Mesendoderm (in vitro differentiated cells): ENCODE data around the gene TBL2.
"Not testable (repeated sequence)": the region's sequence is repeated elsewhere in the genome, so short reads cannot be mapped to it uniquely, and the experiment has no call there.

ENCODE experiments used
- DNase-seq: peaks from one replicate; pipeline ENCODE4 v3.0.0; 2013
- H2AK5ac ChIP-seq: 2 replicates; pipeline ENCODE4 v1.6.1; 2013; ENCODE audit warnings: low read length, inconsistent platforms
- H2BK120ac ChIP-seq: 2 replicates; pipeline ENCODE4 v1.6.1; 2013; ENCODE audit warnings: low read depth, mild to moderate bottlenecking, low read length, moderate library complexity, mixed read lengths
- H2BK15ac ChIP-seq: replicated peaks from 2 replicates; pipeline ENCODE4 v1.6.1; 2013; ENCODE audit warnings: low read depth, mild to moderate bottlenecking, moderate library complexity
- H2BK5ac ChIP-seq: 2 replicates; pipeline ENCODE4 v1.6.1; 2013; ENCODE audit warnings: low read length, inconsistent platforms
- H3K18ac ChIP-seq: 2 replicates; pipeline ENCODE4 v1.6.1; 2013; ENCODE audit warnings: mild to moderate bottlenecking, low read length, mixed read lengths
- H3K23ac ChIP-seq: one replicate; pipeline ENCODE4 v1.6.1; 2013; ENCODE audit warnings: low read length
- H3K27ac ChIP-seq: 2 replicates; pipeline ENCODE4 v1.5.1; 2013; ENCODE audit warnings: low read depth, mild to moderate bottlenecking, inconsistent platforms, low read length, moderate library complexity
- H3K27me3 ChIP-seq: 2 replicates; pipeline ENCODE4 v1.6.1; 2013; ENCODE audit warnings: low read length, control low read depth, mild to moderate bottlenecking, inconsistent platforms; ENCODE audit not compliant: insufficient read depth, poor library complexity
- H3K36me3 ChIP-seq: 2 replicates; pipeline ENCODE4 v1.6.1; 2013; ENCODE audit warnings: low read length, inconsistent platforms; ENCODE audit not compliant: control insufficient read depth, insufficient read depth
- H3K4ac ChIP-seq: one replicate; pipeline ENCODE4 v1.6.1; 2013; ENCODE audit warnings: low read depth, mild to moderate bottlenecking, low read length, moderate library complexity
- H3K4me1 ChIP-seq: 2 replicates; pipeline ENCODE4 v1.6.1; 2013; ENCODE audit warnings: low read depth, low read length, inconsistent platforms; ENCODE audit not compliant: control insufficient read depth
- H3K4me2 ChIP-seq: 2 replicates; pipeline ENCODE4 v1.6.1; 2013; ENCODE audit warnings: low read length
- H3K4me3 ChIP-seq: 2 replicates; pipeline ENCODE4 v1.5.1; 2013; ENCODE audit warnings: mild to moderate bottlenecking, low read length
- H3K56ac ChIP-seq: one replicate; pipeline ENCODE4 v1.6.1; 2013; ENCODE audit warnings: low read length
- H3K79me1 ChIP-seq: 2 replicates; pipeline ENCODE4 v1.6.1; 2013; ENCODE audit warnings: low read length, inconsistent platforms
- H3K79me2 ChIP-seq: 2 replicates; pipeline ENCODE4 v1.6.1; 2013; ENCODE audit warnings: mild to moderate bottlenecking, low read length; ENCODE audit not compliant: control insufficient read depth, insufficient read depth
- H3K9ac ChIP-seq: 2 replicates; pipeline ENCODE4 v1.6.1; 2013; ENCODE audit warnings: low read length, inconsistent platforms
- H4K5ac ChIP-seq: one replicate; pipeline ENCODE4 v1.6.1; 2013; ENCODE audit warnings: low read length
- H4K8ac ChIP-seq: one replicate; pipeline ENCODE4 v1.6.1; 2013; ENCODE audit warnings: low read depth, mild to moderate bottlenecking, control low read depth, low read length, moderate library complexity
- WGBS: extraction: QIAGEN DNeasy Blood & Tissue Kit; methylation state at CpG from one replicate; pipeline ENCODE4 v1.1.7; 2013; ENCODE audit warnings: low lambda C conversion rate, missing lambda C conversion rate; ENCODE audit not compliant: insufficient coverage; ENCODE audit errors: extremely low coverage; 5-methylcytosine and 5-hydroxymethylcytosine counted together

The TBL2 gene

DNA sequence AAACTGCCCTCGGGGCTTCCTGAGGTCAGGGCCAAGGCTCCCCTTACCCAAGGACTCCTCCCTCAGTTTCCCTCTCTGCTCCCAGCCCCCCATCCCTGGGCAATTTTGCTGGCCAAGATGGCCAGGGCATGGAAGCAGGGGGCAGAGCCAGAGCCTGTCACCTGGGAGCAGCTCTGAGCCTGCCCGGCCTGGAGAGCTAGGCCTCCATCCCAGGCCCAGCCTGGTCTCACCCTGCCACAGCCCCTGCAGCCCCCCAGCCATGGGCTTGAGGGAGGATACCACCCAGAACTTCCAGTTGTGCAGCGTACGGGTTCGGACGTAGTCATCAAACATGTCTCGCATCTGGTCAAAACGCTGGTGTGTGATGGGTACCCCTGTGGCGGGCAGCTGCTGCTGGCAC, 17.0 kb upstream of the TBL2 start:
- H2BK5ac ChIP-seq: no peak overlapping the region
- no peaks in the 10 kb centered on the region for H3K36me3 ChIP-seq
- no CpG with 5 or more reads among the region's 9 CpGs for WGBS
- H3K27ac ChIP-seq: no peak overlapping the region
- no peaks in the 10 kb centered on the region for H3K79me2 ChIP-seq
- H3K23ac ChIP-seq: no peak overlapping the region
- H4K5ac ChIP-seq: no peak overlapping the region
- H3K9ac ChIP-seq: no peak overlapping the region
- H3K79me1 ChIP-seq: no peaks in the 10 kb centered on the region
- no peak overlapping the region for H3K4ac ChIP-seq
- H3K4me1 ChIP-seq: no peaks in the 10 kb centered on the region
- no peak overlapping the region for H3K18ac ChIP-seq
- H2BK120ac ChIP-seq: no peak overlapping the region
- DNase-seq: no peak
- H3K4me3 ChIP-seq: no peak overlapping the region
- H3K56ac ChIP-seq: no peak overlapping the region
- no peak overlapping the region for H3K4me2 ChIP-seq
- no peak overlapping the region for H2BK15ac ChIP-seq
- no peaks in the 10 kb centered on the region for H3K27me3 ChIP-seq
- H2AK5ac ChIP-seq: no peak overlapping the region
- no peak overlapping the region for H4K8ac ChIP-seq

DNA sequence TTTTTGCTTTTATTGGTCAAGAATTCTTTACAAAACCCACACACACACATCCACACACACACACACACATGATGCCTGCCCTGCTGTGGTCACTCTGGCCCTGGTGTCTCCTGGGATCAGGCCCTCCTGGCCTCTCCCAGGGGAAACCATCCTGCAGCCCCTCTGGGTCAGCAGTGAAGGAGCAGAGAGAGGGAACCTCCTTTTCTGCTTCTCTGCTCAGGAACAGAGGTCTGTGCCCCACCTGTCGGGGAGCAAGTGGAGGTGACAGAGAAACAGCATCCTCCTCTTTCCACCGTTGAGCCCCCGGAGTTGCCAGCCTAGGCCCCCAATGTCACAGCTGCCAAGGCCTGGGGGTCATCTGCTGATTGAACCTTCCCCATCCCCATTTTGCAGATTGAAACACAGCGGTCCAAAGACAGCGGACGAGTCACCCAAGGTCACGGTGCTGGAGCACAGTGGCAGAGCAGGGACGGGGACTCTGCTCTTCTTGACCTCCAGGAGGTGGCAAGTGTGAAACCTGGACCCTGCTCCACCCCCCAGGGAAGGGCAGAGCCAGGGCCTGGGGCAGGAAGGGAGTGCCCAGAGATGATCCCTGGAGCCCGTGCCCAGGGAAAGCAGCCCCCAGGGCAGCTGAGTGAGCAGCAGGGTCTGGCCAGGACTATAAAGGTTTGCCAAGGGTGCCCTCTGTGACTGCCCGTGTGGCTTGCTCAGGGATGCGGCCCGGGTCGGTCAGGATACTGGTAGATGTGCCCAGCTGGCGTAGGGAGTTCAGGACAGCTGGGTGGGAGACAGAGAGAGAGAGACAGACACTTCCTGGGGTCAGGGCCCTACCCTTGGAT, 15.0 kb upstream of the TBL2 start:
- no peaks in the 10 kb centered on the region for H3K36me3 ChIP-seq
- no peak overlapping the region for H3K56ac ChIP-seq
- H4K8ac ChIP-seq: no peak overlapping the region
- H3K4ac ChIP-seq: no peak overlapping the region
- WGBS: no CpG with 5 or more reads among the region's 14 CpGs
- H2BK15ac ChIP-seq: no peak overlapping the region
- no peaks in the 10 kb centered on the region for H3K79me2 ChIP-seq
- no peak overlapping the region for H2AK5ac ChIP-seq
- no peak overlapping the region for H3K9ac ChIP-seq
- H3K79me1 ChIP-seq: no peaks in the 10 kb centered on the region
- no peaks in the 10 kb centered on the region for H3K27me3 ChIP-seq
- no peak overlapping the region for H3K18ac ChIP-seq
- H2BK5ac ChIP-seq: no peak overlapping the region
- no peak overlapping the region for H3K23ac ChIP-seq
- H3K4me3 ChIP-seq: no peak overlapping the region
- no peak overlapping the region for H2BK120ac ChIP-seq
- H4K5ac ChIP-seq: no peak overlapping the region
- H3K4me2 ChIP-seq: no peak overlapping the region
- no peak overlapping the region for H3K27ac ChIP-seq
- DNase-seq: no peak
- H3K4me1 ChIP-seq: no peaks in the 10 kb centered on the region

DNA sequence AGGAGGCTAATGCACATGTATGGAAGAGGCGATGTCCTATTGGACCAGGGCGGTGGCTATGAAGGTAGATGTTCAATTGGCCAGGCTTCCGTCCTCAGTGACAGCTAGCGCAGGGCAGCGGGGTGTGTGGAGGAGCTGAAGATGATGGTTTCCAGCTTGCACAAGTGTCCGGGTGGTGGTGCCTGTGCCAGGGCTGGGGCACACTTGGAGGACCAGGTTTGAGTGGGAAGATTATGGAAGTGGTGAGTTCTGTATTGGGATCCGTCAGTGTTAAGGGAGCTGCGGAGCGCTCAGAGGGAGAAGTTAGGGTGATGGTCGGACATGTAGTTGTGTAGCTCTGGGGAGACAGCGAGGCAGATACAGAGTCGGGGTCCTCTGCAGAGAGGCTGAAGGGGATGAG, 8.5 kb upstream of the TBL2 start:
- Histone ChIP-seq H3K4me1 (no peaks in the 10 kb centered on the region), H3K9ac (no peak overlapping the region), H2BK15ac (no peak overlapping the region), H3K56ac (no peak overlapping the region), H3K23ac (no peak overlapping the region), H3K4me2 (no peak overlapping the region), H2BK120ac (no peak overlapping the region), H3K4ac (no peak overlapping the region), H2BK5ac (no peak overlapping the region), H4K5ac (no peak overlapping the region), H4K8ac (no peak overlapping the region), H3K36me3 (no peaks in the 10 kb centered on the region), H3K79me1 (no peaks in the 10 kb centered on the region), H3K18ac (no peak overlapping the region), H3K4me3 (no peak overlapping the region), H3K27me3 (no peaks in the 10 kb centered on the region), H2AK5ac (no peak overlapping the region), H3K79me2 (no peaks in the 10 kb centered on the region), H3K27ac (no peak overlapping the region)
- no peak for DNase-seq
- no CpG with 5 or more reads among the region's 12 CpGs for WGBS

DNA sequence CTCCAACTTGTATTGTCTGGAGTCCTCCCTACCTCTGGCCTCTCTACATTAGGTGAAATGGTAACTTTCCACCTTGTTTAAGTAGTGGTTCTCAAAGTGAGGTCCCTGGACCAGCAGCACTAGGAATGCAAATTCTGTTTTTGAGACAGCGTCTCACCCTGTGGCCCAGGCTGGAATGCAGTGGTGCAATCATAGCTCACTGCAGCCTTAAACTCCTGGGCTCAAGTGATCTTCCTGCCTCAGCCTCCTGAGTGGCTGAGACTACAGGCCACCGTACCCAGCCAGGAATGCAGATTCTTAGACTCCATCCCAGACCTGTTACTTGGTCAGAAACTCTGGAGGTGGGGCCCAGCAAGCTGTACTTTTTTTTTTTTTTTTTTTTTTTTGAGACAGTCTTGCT, 6.8 kb upstream of the TBL2 start:
- Histone ChIP-seq H3K36me3 (no peaks in the 10 kb centered on the region), H3K23ac (no peak overlapping the region), H3K4me3 (no peak overlapping the region), H3K27ac (no peak overlapping the region), H2BK120ac (no peak overlapping the region), H2BK5ac (no peak overlapping the region), H3K79me2 (no peaks in the 10 kb centered on the region), H3K4ac (no peak overlapping the region), H3K79me1 (no peaks in the 10 kb centered on the region), H2AK5ac (no peak overlapping the region), H3K27me3 (no peaks in the 10 kb centered on the region), H3K56ac (no peak overlapping the region), H3K4me2 (no peak overlapping the region), H4K5ac (no peak overlapping the region), H3K9ac (no peak overlapping the region), H3K4me1 (no peaks in the 10 kb centered on the region), H2BK15ac (no peak overlapping the region), H3K18ac (no peak overlapping the region), H4K8ac (no peak overlapping the region)
- DNase-seq: no peak
- no CpG with 5 or more reads among the region's 2 CpGs for WGBS

DNA sequence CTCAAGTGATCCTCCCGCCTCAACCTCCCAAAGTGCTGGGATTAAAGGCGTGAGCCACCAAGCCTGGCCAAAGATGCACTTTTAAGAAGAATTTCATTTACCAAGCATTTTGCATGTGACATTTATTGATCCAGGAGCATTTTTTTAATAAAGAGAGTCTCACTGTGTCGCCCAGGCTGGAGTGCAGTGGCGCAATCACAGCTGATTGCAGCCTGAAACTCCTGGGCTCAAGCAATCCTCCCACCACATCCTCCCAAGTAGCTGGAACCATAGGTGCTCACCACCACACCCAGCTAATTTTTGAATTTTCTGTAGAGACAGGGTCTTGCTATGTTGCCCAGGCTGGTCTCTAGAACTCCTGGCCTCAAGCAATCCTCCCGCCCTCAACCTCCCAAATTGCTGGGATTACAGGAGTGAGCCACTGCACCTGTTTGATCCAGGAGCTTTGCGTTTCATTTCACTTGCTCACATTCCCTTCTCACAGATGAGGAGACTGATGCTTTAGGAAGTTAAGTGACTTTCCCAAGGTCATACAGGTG, 4.4 kb upstream of the TBL2 start:
- Histone ChIP-seq H3K9ac (no peak overlapping the region), H2AK5ac (no peak overlapping the region), H3K79me1 (peaks cover 2% of the 10 kb centered on the region), H3K27ac (no peak overlapping the region), H4K5ac (no peak overlapping the region), H3K4ac (no peak overlapping the region), H3K36me3 (no peaks in the 10 kb centered on the region), H2BK5ac (no peak overlapping the region), H4K8ac (no peak overlapping the region), H2BK15ac (no peak overlapping the region), H3K4me1 (peaks cover 3% of the 10 kb centered on the region), H3K79me2 (peaks cover 3% of the 10 kb centered on the region), H3K27me3 (no peaks in the 10 kb centered on the region), H2BK120ac (no peak overlapping the region), H3K56ac (no peak overlapping the region), H3K18ac (no peak overlapping the region), H3K23ac (no peak overlapping the region), H3K4me3 (no peak overlapping the region), H3K4me2 (no peak overlapping the region)
- WGBS: no CpG with 5 or more reads among the region's 6 CpGs
- no peak for DNase-seq

DNA sequence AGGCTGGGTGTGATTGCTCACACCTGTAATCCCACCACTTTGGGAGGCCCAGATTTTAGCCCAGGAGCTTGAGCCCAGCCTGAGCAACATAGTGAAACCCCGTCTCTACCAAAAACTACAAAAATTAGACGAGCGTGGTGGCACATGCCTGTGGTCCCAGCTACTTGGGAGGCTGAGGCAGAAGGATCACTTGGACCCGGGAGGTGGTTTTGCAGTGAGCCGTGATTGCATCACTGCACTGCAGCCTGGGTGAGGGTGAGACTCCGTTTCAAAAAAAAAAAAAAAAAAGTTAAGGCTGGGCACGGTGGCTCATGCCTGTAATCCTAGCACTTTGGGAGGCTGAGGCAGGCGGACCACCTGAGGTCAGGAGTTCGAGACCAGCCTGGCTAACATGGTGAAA, 2.6 kb upstream of the TBL2 start:
- H3K4ac ChIP-seq, H2BK120ac ChIP-seq, H3K79me1 ChIP-seq, H3K79me2 ChIP-seq, H4K8ac ChIP-seq, DNase-seq, H4K5ac ChIP-seq, H2AK5ac ChIP-seq, H3K36me3 ChIP-seq, H3K4me1 ChIP-seq, H3K56ac ChIP-seq, H3K27me3 ChIP-seq, H3K27ac ChIP-seq, H3K23ac ChIP-seq, H3K4me3 ChIP-seq, H2BK5ac ChIP-seq, H2BK15ac ChIP-seq, H3K9ac ChIP-seq, H3K18ac ChIP-seq, H3K4me2 ChIP-seq: not testable (repeated sequence)
- no CpG with 5 or more reads among the region's 9 CpGs for WGBS
